GM12878 (cell line): ENCODE data around the gene CLC. TPM values are rescaled to one million over a fixed set of nuclear protein-coding genes. Genes with fewer than 3 reads are reported as not detected.

Experiments
- ATAC-seq: fragments of 200-7000 bp; cut with Tn5 transposase; 3 replicates; pipeline ENCODE4 v1.9.1; 2020; ENCODE audit warnings: mild to moderate bottlenecking, moderate library complexity
- BruUV-seq: library from RNA; stranded (reverse); fragments of 400-500 nt; replicated peaks from 2 replicates; lab custom pipeline; 2021; lab: Mats Ljungman, UMichigan
- CTCF ChIA-PET: fragments of 300-600 bp; sonication (Branson Sonifier 250); formaldehyde crosslinking; extraction: SDS; loops from one replicate; lab custom pipeline; 2021; ENCODE audit warnings: inconsistent platforms; lab: Yijun Ruan, JAX
- POLR2A ChIA-PET: fragments of 350-600 bp; formaldehyde crosslinking; extraction: SDS; loops from one replicate; lab custom pipeline; 2021; ENCODE audit warnings: inconsistent platforms; lab: Charles Lee
- RAD21 ChIA-PET: fragments of 300-600 bp; sonication (Branson Sonifier 250); formaldehyde crosslinking; loops from one replicate; lab custom pipeline; 2023; ENCODE audit warnings: antibody characterized with exemption; ENCODE audit not compliant: unreplicated experiment; lab: Charles Lee
- SMC1A ChIA-PET: fragments of 300-600 bp; sonication (Branson Sonifier 250); formaldehyde crosslinking; loops from one replicate; lab custom pipeline; 2023; ENCODE audit not compliant: unreplicated experiment, uncharacterized antibody; lab: Charles Lee
- DNase-seq: peaks from one replicate; pipeline ENCODE4 v3.0.0-alpha.2; 2011; ENCODE audit warnings: low read depth, low spot score
- FAIRE-seq: peaks from 3 replicates; lab custom pipeline; 2011; peaks lifted over from hg19 to GRCh38; lab: Jason Lieb, UNC
- H2AFZ ChIP-seq: 2 replicates; pipeline ENCODE4 v1.6.0; 2011; ENCODE audit warnings: low read depth, low read length, control low read depth; ENCODE audit not compliant: control insufficient read depth
- H3K27ac ChIP-seq: 2 replicates; pipeline ENCODE4 v1.5.1; 2011; ENCODE audit warnings: control low read depth; ENCODE audit not compliant: control insufficient read depth, insufficient read depth
- H3K27me3 ChIP-seq, 2 experiments: replicated peaks in 1 of 2; 2 replicates each; pipeline versions ENCODE4 v1.6.0 to v1.6.1; 2011; ENCODE audit warnings: low read length in 1 of 2; ENCODE audit not compliant: control insufficient read depth in 2 of 2, insufficient read depth in 2 of 2
- H3K36me3 ChIP-seq, 2 experiments: 2 replicates each; pipeline ENCODE4 v1.5.1; 2011; ENCODE audit warnings: low read length in 1 of 2; ENCODE audit not compliant: control insufficient read depth in 2 of 2, insufficient read depth in 2 of 2
- H3K4me1 ChIP-seq: 2 replicates; pipeline ENCODE4 v1.6.1; 2011; ENCODE audit warnings: mild to moderate bottlenecking, low read length, moderate library complexity, mixed read lengths; ENCODE audit not compliant: control insufficient read depth, insufficient read depth
- H3K4me2 ChIP-seq: 2 replicates; pipeline ENCODE4 v1.6.0; 2011; ENCODE audit warnings: control low read depth; ENCODE audit not compliant: control insufficient read depth, insufficient read depth
- H3K4me3 ChIP-seq: fragments of 200-600 bp; sonication (generic); 2 replicates; pipeline ENCODE4 v1.5.1; 2016
- H3K79me2 ChIP-seq: 2 replicates; pipeline ENCODE4 v1.6.0; 2011; ENCODE audit warnings: low read length; ENCODE audit not compliant: control insufficient read depth, insufficient read depth
- H3K9ac ChIP-seq: 2 replicates; pipeline ENCODE4 v1.8.0; 2011; ENCODE audit warnings: low read length, control low read depth, mixed read lengths; ENCODE audit not compliant: control insufficient read depth, insufficient read depth
- H3K9me3 ChIP-seq: replicated peaks from 3 replicates; pipeline ENCODE4 v1.5.1; 2011; ENCODE audit warnings: mild to moderate bottlenecking, low read length; ENCODE audit not compliant: control insufficient read depth, insufficient read depth
- H4K20me1 ChIP-seq: 2 replicates; pipeline ENCODE4 v1.6.0; 2011; ENCODE audit not compliant: control insufficient read depth, insufficient read depth
- ASH2L ChIP-seq: fragments of 300-600, 200-600 bp; sonication (generic); IDR thresholded peaks from 2 replicates; pipeline ENCODE4 v1.6.1; 2017; ENCODE audit warnings: low read depth, mild to moderate bottlenecking, borderline replicate concordance
- EP300 ChIP-seq, 2 experiments: fragments of 150-350 bp in 1 of 2; IDR thresholded peaks; 2 replicates each; pipeline ENCODE4 v1.6.1; 2011 to 2012; ENCODE audit warnings: low read depth in 2 of 2, low read length in 2 of 2, borderline replicate concordance in 1 of 2, improper control_type of control experiment in 1 of 2, inconsistent platforms in 1 of 2; ENCODE audit not compliant: control insufficient read depth in 1 of 2
- MTA2 ChIP-seq: fragments of 450-650 bp; IDR thresholded peaks from 2 replicates; pipeline ENCODE4 v1.6.1; 2016; ENCODE audit warnings: low read depth, mild to moderate bottlenecking, moderate library complexity
- ZBED1 ChIP-seq: IDR thresholded peaks from 2 replicates; pipeline ENCODE4 v1.6.1; 2016; ENCODE audit warnings: borderline replicate concordance
- WGBS: methylation state at CpG from one replicate; pipeline ENCODE4 v1.1.6; 2016; ENCODE audit warnings: low lambda C conversion rate; ENCODE audit not compliant: insufficient replicate concordance, insufficient coverage; ENCODE audit errors: missing lambda C conversion rate; 5-methylcytosine and 5-hydroxymethylcytosine counted together
- in situ Hi-C: fragments of 300-500 bp; cut with MboI; formaldehyde crosslinking; loops from 9 replicates; pipeline ENCODE4 v1.14.3; 2018; ENCODE audit warnings: mixed read lengths
- intact Hi-C: fragments of 100-400 bp; cut with micrococcal nuclease; formaldehyde crosslinking; loops from one replicate; pipeline ENCODE4 v1.14.2; 2022; ENCODE audit not compliant: unreplicated experiment
- polyA plus RNA-seq, 11 experiments: library from polyadenylated mRNA; depleted of rRNA in 4 of 11; unstranded in 6 of 11; stranded (reverse) in 5 of 11; fragments of >200 nt; fragmentation: Nextera tagmentation in 4 of 11; fragmentation: Illumina TruSeq in 1 of 11; extraction: Ambion mirVana in 4 of 11; extraction: Trizol in 1 of 11; gene quantifications; 1 replicate in 1 of 11; 2 replicates in 10 of 11; pipeline versions ENCODE4 v1.2.1 to v1.2.3, GENCODE V29; 2011 to 2016; ENCODE audit warnings: inconsistent platforms in 2 of 11, missing spikeins in 2 of 11, low read depth in 1 of 11
- total RNA-seq, 4 experiments: library from RNA; depleted of rRNA in 3 of 4; stranded (reverse); fragments of >200 nt in 3 of 4; fragmentation: Illumina TruSeq in 1 of 4; extraction: Trizol in 1 of 4; gene quantifications; 2 replicates each; pipeline versions ENCODE4 v1.2.1 to v1.2.3, GENCODE V29; 2013 to 2021
- TF ChIP-seq, protein P1 (sequence below): fragments of 450-650 bp; IDR thresholded peaks from 2 replicates; pipeline ENCODE4 v1.6.1; 2017; ENCODE audit warnings: low read depth, mild to moderate bottlenecking, moderate library complexity
- TF ChIP-seq, protein P2 (sequence below): fragments of 450-650 bp; formaldehyde crosslinking; IDR thresholded peaks from 2 replicates; pipeline ENCODE4 v1.4.0; 2022; ENCODE audit warnings: mild to moderate bottlenecking, moderate library complexity
- TF ChIP-seq, protein P3 (sequence below): IDR thresholded peaks from 2 replicates; pipeline ENCODE4 v1.6.1; 2011; ENCODE audit warnings: low read depth, low read length, improper control_type of control experiment, borderline replicate concordance
- TF ChIP-seq, protein P4 (sequence below): fragments of 450-650 bp; IDR thresholded peaks from 2 replicates; pipeline ENCODE4 v1.6.1; 2017; ENCODE audit warnings: mild to moderate bottlenecking, moderate library complexity
- TF ChIP-seq, protein P5 (sequence below): fragments of 450-650 bp; IDR thresholded peaks from 2 replicates; pipeline ENCODE4 v1.6.1; 2014; ENCODE audit warnings: mild to moderate bottlenecking

Gene CLC
- total and polyA plus RNA-seq, 10 of the 15 experiments (the other 5 are each of a cell fraction or from before 2014, with no cell fraction given): 0.18 to 0.36 (median 0.29) TPM; not detected in 4

DNA sequence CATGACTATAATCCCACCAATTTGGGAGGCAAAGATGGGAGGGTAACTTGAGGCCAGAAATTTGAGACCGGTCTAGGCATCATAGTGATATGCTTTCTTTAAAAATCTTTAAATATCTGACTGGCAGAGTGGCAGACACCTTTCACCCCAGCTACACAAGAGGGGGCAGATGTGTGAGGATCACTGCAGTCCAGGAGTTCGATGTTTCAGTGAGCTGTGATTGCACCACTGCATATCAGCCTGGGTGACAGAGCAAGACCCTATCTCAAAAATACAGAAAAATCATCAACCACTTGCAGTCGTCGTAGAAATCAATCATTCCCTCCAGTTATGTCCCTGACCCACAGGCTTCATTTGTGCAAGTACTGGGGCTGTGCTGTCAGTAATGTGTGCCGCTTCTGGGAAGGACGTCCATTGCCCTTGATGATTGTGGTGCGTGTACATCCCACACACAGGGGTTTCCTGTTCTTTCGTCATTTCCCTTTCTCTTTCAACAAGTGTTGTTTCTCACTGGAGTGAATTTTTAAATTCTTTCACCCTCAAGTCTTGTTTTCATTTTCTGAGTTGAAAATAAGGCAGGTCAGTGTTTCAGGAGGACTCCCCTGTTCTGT, 32.1 kb downstream of the CLC start:
- BruUV-seq: no TSS peak
- H3K4me3 ChIP-seq: peak overlapping the region; percentile 58; the same call in 1 of the 2 replicates
- ATAC-seq (peak; percentile 27), DNase-seq (no peak), FAIRE-seq (no peak)
- CTCF ChIA-PET: interaction anchor here (0.9 to 9.3 kb wide), 5 partner anchors 24 to 87 kb away, joined by 3 to 103 read pairs (median 3); no protein-coding TSS in a partner anchor
- H3K36me3 ChIP-seq: no peaks in the 10 kb centered on the region
- peak overlapping the region; percentile 92 for H3K4me2 ChIP-seq
- no peaks in the 10 kb centered on the region; the same call in 2 of the 3 replicates for H3K9me3 ChIP-seq
- intact Hi-C loops: loop anchor here (5.0 kb wide), 1 partner anchor 37 kb away; no protein-coding TSS in a partner anchor
- H3K27ac ChIP-seq: peak overlapping the region; percentile 88
- WGBS: 34% methylated on average over 8 of the region's 8 CpGs
- H3K4me1 ChIP-seq: peaks cover 83% of the 10 kb centered on the region
- peak overlapping the region; percentile 31 for H3K9ac ChIP-seq
- no peaks in the 10 kb centered on the region for H3K27me3 ChIP-seq
- H2AFZ ChIP-seq: peak overlapping the region; percentile 10; the same call in 1 of the 2 replicates
- RAD21 ChIA-PET: interaction anchor here (1.0 to 2.5 kb wide), 3 partner anchors 15 to 29 kb away, joined by 3 to 11 read pairs (median 9); no protein-coding TSS in a partner anchor
- POLR2A ChIA-PET: interaction anchor here (1.2 kb wide), 1 partner anchor 26 kb away, joined by 5 read pairs; no protein-coding TSS in a partner anchor
- in situ Hi-C loops: no loop called here
- no peaks in the 10 kb centered on the region for H4K20me1 ChIP-seq
- peaks cover 2% of the 10 kb centered on the region for H3K79me2 ChIP-seq
- SMC1A ChIA-PET: interaction anchor here (8.1 kb wide), 1 partner anchor 30 kb away, joined by 113 read pairs; no protein-coding TSS in a partner anchor
- TF ChIP-seq ZBED1 (peak; percentile 59; the same call in 1 of the 2 replicates), MTA2 (peak; percentile 14; the same call in 1 of the 2 replicates), EP300 (IDR thresholded peaks at IDR 0.05; ENCODE audit: borderline replicate concordance in 1 of 2, control insufficient read depth in 1 of 2, low read depth in 2 of 2, low read length in 2 of 2) (0 out of 4 replicates have a peak, but pooled peaks of 1 of the 2 experiments have one; percentile 24), ASH2L (no peak)
- TF ChIP-seq, protein P1, sequence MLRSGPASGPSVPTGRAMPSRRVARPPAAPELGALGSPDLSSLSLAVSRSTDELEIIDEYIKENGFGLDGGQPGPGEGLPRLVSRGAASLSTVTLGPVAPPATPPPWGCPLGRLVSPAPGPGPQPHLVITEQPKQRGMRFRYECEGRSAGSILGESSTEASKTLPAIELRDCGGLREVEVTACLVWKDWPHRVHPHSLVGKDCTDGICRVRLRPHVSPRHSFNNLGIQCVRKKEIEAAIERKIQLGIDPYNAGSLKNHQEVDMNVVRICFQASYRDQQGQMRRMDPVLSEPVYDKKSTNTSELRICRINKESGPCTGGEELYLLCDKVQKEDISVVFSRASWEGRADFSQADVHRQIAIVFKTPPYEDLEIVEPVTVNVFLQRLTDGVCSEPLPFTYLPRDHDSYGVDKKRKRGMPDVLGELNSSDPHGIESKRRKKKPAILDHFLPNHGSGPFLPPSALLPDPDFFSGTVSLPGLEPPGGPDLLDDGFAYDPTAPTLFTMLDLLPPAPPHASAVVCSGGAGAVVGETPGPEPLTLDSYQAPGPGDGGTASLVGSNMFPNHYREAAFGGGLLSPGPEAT: peak; percentile 35; the same call in 1 of the 2 replicates
- TF ChIP-seq, protein P2, sequence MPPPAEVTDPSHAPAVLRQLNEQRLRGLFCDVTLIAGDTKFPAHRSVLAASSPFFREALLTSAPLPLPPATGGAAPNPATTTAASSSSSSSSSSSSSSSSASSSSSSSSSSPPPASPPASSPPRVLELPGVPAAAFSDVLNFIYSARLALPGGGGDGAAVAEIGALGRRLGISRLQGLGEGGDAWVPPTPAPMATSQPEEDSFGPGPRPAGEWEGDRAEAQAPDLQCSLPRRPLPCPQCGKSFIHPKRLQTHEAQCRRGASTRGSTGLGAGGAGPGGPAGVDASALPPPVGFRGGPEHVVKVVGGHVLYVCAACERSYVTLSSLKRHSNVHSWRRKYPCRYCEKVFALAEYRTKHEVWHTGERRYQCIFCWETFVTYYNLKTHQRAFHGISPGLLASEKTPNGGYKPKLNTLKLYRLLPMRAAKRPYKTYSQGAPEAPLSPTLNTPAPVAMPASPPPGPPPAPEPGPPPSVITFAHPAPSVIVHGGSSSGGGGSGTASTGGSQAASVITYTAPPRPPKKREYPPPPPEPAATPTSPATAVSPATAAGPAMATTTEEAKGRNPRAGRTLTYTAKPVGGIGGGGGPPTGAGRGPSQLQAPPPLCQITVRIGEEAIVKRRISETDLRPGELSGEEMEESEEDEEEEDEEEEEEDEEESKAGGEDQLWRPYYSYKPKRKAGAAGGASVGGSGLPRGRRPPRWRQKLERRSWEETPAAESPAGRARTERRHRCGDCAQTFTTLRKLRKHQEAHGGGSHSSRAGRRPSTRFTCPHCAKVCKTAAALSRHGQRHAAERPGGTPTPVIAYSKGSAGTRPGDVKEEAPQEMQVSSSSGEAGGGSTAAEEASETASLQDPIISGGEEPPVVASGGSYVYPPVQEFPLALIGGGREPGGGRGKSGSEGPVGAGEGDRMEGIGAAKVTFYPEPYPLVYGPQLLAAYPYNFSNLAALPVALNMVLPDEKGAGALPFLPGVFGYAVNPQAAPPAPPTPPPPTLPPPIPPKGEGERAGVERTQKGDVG: no peak
- TF ChIP-seq, protein P3, sequence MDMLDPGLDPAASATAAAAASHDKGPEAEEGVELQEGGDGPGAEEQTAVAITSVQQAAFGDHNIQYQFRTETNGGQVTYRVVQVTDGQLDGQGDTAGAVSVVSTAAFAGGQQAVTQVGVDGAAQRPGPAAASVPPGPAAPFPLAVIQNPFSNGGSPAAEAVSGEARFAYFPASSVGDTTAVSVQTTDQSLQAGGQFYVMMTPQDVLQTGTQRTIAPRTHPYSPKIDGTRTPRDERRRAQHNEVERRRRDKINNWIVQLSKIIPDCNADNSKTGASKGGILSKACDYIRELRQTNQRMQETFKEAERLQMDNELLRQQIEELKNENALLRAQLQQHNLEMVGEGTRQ: no peak
- TF ChIP-seq, protein P4, sequence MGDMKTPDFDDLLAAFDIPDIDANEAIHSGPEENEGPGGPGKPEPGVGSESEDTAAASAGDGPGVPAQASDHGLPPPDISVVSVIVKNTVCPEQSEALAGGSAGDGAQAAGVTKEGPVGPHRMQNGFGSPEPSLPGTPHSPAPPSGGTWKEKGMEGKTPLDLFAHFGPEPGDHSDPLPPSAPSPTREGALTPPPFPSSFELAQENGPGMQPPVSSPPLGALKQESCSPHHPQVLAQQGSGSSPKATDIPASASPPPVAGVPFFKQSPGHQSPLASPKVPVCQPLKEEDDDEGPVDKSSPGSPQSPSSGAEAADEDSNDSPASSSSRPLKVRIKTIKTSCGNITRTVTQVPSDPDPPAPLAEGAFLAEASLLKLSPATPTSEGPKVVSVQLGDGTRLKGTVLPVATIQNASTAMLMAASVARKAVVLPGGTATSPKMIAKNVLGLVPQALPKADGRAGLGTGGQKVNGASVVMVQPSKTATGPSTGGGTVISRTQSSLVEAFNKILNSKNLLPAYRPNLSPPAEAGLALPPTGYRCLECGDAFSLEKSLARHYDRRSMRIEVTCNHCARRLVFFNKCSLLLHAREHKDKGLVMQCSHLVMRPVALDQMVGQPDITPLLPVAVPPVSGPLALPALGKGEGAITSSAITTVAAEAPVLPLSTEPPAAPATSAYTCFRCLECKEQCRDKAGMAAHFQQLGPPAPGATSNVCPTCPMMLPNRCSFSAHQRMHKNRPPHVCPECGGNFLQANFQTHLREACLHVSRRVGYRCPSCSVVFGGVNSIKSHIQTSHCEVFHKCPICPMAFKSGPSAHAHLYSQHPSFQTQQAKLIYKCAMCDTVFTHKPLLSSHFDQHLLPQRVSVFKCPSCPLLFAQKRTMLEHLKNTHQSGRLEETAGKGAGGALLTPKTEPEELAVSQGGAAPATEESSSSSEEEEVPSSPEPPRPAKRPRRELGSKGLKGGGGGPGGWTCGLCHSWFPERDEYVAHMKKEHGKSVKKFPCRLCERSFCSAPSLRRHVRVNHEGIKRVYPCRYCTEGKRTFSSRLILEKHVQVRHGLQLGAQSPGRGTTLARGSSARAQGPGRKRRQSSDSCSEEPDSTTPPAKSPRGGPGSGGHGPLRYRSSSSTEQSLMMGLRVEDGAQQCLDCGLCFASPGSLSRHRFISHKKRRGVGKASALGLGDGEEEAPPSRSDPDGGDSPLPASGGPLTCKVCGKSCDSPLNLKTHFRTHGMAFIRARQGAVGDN: peak; percentile 46
- TF ChIP-seq, protein P5, sequence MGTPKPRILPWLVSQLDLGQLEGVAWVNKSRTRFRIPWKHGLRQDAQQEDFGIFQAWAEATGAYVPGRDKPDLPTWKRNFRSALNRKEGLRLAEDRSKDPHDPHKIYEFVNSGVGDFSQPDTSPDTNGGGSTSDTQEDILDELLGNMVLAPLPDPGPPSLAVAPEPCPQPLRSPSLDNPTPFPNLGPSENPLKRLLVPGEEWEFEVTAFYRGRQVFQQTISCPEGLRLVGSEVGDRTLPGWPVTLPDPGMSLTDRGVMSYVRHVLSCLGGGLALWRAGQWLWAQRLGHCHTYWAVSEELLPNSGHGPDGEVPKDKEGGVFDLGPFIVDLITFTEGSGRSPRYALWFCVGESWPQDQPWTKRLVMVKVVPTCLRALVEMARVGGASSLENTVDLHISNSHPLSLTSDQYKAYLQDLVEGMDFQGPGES: no peak
